GM19438 (cell line): ENCODE measurements around the gene VSX1.

Experiments used
- ATAC-seq: cut with Tn5 transposase; IDR thresholded peaks from one replicate; pipeline ENCODE4 v1.9.1; 2021; ENCODE audit warnings: low read depth; ENCODE audit not compliant: unreplicated experiment

The VSX1 gene

GRCh38 chr20:25042531-25043498, 39.1 kb downstream of the VSX1 start:
- peak; percentile 93 for ATAC-seq

- no peak for ATAC-seq
These were observed 40.0 kb downstream of the VSX1 start for GRCh38 chr20:25041813-25042530.

GRCh38 chr20:25040438-25040831, 41.5 kb downstream of the VSX1 start:
- ATAC-seq, result no peak

GRCh38 chr20:25039697-25040437, 42.1 kb downstream of the VSX1 start:
- ATAC-seq, result no peak

GRCh38 chr20:25038591-25039015, 43.3 kb downstream of the VSX1 start:
- ATAC-seq, result no peak

- ATAC-seq, result no peak
These were observed 43.9 kb downstream of the VSX1 start for GRCh38 chr20:25038103-25038410.

GRCh38 chr20:25037288-25038102, 44.4 kb downstream of the VSX1 start:
- ATAC-seq, result no peak

GRCh38 chr20:25036331-25036936, 45.5 kb downstream of the VSX1 start:
- no peak for ATAC-seq

- no peak for ATAC-seq
These were observed 46.0 kb downstream of the VSX1 start for GRCh38 chr20:25035921-25036320.

- no peak for ATAC-seq
These were observed 48.0 kb downstream of the VSX1 start for GRCh38 chr20:25033924-25034300.

- no peak for ATAC-seq
These were observed 48.5 kb downstream of the VSX1 start for GRCh38 chr20:25033265-25033923.

- ATAC-seq, result no peak
These were observed 49.3 kb downstream of the VSX1 start for GRCh38 chr20:25032478-25033264.

- no peak for ATAC-seq
These were observed 49.9 kb downstream of the VSX1 start for GRCh38 chr20:25032065-25032477.

- no peak for ATAC-seq
These were observed 50.7 kb downstream of the VSX1 start for GRCh38 chr20:25031241-25031640.

GRCh38 chr20:25030649-25031207, 51.2 kb downstream of the VSX1 start:
- ATAC-seq, result no peak

- no peak for ATAC-seq
These were observed 51.8 kb downstream of the VSX1 start for GRCh38 chr20:25030007-25030648.

- no peak for ATAC-seq
These were observed 55.8 kb downstream of the VSX1 start for GRCh38 chr20:25025986-25026605.
